GM21381 (cell line): Measurements from ENCODE around the gene FLVCR1.
"Not testable (repeated sequence)": the region's sequence is repeated elsewhere in the genome, so short reads cannot be mapped to it uniquely, and the experiment has no call there.

Experiments used
- ATAC-seq: cut with Tn5 transposase; IDR thresholded peaks from one replicate; pipeline ENCODE4 v1.9.1; 2021; ENCODE audit warnings: mild to moderate bottlenecking, moderate library complexity; ENCODE audit not compliant: unreplicated experiment

FLVCR1 gene

GRCh38 chr1:212858461-212859265 lies 588 bp downstream of the FLVCR1 start:
- ATAC-seq, result peak; percentile 16

DNA sequence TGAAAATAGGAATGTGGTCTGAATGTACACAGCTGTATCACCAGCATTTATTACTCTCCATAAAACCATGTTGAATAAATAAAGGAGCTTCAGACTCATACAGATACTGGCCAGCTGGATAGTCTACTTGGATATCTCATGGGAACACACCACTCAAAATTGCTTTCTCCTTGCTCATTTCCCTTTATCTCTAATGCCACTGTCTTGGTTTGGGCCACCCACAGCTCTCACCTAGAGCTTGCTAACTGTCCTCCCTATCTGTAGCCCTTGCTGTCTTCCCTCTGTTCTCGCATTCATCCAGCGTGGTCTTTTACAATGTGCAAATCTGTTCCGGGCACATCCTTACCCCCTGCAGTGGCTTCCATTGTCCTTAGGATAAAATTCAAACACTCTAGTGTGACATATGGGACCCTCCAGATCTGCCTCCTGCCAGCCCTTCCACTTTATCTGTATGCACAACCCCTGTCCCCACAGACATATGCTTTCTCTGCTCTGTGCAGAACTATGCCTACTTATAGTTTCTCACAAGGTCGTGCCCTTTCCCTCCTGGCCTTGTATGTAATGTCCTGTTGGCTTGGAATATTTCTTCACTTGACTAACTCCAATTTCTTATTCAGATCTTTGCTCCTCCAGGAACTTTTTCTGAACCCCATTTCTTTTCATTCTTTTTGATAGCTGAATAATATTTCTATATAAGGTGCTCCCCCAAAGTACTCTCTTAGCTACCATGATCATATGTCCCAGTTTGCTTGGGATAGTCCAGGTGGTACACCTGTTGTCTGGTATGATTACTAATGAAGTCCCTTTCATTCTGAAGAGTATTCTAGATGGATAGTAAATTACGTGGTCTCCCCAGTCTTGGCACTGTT lies 2.9 kb downstream of the FLVCR1 start:
- ATAC-seq, result no peak

- no peak for ATAC-seq
Measured at GRCh38 chr1:212862111-212862690, 4.1 kb downstream of the FLVCR1 start.

DNA sequence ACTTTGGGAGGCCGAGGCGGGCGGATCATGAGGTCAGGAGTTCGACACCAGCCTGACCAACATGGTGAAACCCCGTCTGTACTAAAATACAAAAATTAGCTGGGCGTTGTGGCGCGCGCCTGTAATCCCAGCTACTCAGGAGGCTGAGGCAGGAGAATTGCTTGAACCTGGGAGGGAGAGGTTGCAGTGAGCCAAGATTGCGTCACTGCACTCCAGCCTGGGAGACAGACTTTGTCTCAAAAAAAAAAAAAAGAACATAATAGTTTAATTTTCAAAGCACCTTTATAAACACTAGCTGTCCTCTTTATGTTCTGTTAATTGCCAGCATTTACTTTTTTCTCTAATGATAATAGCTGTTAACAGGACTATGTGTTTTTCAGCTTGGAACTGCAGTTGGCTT lies 5.3 kb downstream of the FLVCR1 start:
- not testable (repeated sequence) for ATAC-seq

DNA sequence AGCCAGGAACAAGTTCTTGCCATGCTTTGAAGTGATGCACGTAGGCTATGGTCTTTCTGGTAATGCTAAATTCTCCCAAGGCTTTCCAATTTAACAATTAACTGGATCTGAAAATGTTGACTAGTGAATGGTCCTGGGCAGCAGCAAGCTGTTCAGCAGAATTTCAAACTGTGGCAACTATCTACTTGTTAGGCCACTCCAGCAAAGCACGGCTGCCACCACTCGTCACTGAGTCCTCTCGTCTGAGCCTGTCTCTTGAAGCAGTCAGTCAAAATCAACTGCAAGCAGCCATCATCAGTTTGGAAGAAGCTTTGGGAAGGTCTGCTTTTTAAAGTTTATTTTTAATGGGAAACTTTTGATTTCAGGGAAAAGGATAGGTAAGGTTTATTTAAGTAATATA lies 6.1 kb downstream of the FLVCR1 start:
- no peak for ATAC-seq

GRCh38 chr1:212867192-212867591 lies 9.1 kb downstream of the FLVCR1 start:
- ATAC-seq, result no peak

GRCh38 chr1:212871976-212872375 lies 13.9 kb downstream of the FLVCR1 start:
- no peak for ATAC-seq

- peak; percentile 80 for ATAC-seq
Measured at GRCh38 chr1:212873518-212873917, 15.4 kb downstream of the FLVCR1 start.

GRCh38 chr1:212878418-212878817 lies 20.3 kb downstream of the FLVCR1 start:
- ATAC-seq, result no peak

- ATAC-seq, result no peak
Measured at GRCh38 chr1:212879947-212880690, 22.0 kb downstream of the FLVCR1 start.

GRCh38 chr1:212884592-212884991 lies 26.5 kb downstream of the FLVCR1 start:
- ATAC-seq, result no peak

- ATAC-seq, result no peak
Measured at GRCh38 chr1:212892108-212892507, 34.0 kb downstream of the FLVCR1 start.

GRCh38 chr1:212899845-212900244 lies 41.8 kb downstream of the FLVCR1 start:
- ATAC-seq, result no peak

DNA sequence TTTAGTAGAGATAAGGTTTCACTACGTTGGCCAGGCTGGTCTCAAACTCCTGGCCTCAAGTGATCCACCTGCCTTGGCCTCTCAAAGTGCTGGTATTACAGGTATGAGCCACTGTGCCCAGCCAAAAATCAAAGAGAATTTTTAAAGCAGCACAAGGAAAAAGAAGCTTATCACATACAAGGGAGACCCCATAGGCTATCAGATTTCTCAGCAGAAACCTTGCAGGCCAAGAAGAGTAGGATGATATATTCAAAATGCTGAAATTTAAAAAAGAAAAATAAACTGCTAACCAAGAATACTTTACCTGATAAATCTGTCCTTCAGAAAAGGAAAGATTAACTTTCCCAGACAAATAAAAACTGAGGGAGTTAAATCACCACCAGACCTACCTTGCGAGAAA lies 43.2 kb downstream of the FLVCR1 start:
- ATAC-seq, result no peak

DNA sequence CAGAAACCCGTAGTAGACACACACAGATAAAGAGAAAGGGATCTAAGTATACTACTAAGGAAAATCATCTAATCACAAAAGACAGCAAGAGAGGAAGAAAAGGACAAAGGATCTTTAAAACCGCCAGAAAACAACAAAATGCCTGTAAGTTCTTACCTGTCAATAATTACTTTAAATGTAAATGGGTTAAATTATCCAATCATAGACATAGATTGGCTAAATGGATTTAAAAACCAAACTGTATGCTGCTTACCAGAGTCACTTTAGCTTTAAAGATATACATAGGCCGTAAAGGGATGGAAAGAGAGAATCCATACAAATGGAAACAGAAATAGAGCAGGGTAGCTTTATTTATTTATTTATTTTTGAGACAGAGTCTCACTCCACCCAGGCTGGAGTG lies 44.0 kb downstream of the FLVCR1 start:
- ATAC-seq, result no peak

DNA sequence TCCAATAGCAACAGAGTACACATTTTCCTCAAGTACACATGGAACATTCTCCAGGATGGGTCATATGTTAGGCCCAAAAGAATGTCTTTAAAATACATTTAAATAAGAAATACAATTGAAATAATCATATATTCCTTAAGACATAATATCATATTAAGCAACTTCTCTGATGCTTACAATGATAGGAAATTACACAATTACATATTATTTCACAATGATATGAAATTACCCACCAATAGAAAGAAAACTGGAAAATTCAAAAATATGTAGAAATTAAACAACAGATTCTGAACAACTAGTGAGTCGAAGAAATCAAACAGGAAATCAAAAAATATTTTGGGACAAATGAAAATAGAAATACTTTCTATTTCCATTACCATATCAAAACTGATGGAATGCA lies 45.6 kb downstream of the FLVCR1 start:
- ATAC-seq, result no peak

DNA sequence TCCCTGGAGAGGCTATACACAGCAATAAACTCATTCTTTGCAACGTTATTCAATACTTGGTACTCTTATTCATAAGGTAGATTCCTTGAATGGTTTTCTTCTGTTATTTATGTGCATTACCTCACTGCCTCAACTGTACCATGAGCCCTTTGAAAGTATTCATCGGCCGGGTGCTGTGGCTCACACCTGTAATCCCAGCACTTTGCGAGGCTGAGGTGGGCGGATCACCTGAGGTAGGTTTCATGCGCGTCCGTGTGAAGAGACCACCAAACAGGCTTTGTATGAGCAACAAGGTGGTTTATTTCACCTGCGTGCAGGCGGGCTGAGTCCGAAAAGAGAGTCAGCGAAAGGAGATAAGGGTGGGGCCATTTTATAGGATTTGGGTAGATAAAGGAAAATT lies 50.0 kb downstream of the FLVCR1 start:
- ATAC-seq, result not testable (repeated sequence)

DNA sequence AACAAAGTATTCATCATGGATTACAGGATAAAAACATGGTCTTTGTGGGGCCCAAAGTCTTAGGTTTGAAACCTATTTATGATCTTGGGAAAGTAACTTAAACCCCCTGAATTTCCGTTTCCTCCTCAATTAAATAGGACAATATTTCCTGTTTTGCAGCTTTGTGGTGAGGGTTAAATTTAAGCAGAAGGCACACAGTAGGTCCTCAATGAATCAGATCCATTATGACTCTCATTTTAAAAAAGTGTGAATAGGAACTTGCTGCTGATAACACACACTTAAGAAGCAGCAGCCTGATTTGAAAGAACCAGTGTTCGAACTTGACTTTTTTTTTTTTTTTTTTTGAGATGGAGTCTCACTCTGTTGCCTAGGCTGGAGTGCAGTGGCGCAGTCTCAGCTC lies 50.9 kb downstream of the FLVCR1 start:
- no peak for ATAC-seq

DNA sequence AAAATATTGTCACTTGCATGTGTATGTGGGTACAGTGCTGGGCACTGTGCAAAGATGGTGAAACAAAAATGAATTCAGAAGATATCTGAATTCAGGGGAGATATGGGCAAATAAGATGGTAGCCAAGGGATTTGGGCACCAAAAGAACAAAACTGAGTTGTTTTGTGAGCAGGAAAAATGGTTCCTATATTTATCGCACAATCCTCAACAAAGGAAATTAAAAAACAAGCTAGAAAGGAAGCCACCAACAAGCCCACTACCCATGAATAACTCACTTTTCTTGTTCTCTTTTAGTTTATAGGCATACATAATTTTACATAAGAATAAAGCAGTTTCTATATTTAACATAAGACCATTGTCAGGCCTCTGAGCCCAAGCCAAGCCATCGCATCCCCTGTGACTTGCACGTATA lies 51.6 kb downstream of the FLVCR1 start:
- no peak for ATAC-seq

GRCh38 chr1:212910213-212910612 lies 52.1 kb downstream of the FLVCR1 start:
- ATAC-seq, result not testable (repeated sequence)

GRCh38 chr1:212913638-212914037 lies 55.6 kb downstream of the FLVCR1 start:
- ATAC-seq, result not testable (repeated sequence)
